GM12878 (cell line): Measurements from ENCODE around the gene TNP2. TPM values are rescaled to one million over a fixed set of nuclear protein-coding genes. Genes with fewer than 3 reads are reported as not detected.

Experiments used
- ATAC-seq: fragments of 200-7000 bp; cut with Tn5 transposase; 3 replicates; pipeline ENCODE4 v1.9.1; 2020; ENCODE audit warnings: mild to moderate bottlenecking, moderate library complexity
- BruUV-seq: library from RNA; stranded (reverse); fragments of 400-500 nt; replicated peaks from 2 replicates; lab custom pipeline; 2021; lab: Mats Ljungman, UMichigan
- CTCF ChIA-PET: fragments of 300-600 bp; sonication (Branson Sonifier 250); formaldehyde crosslinking; extraction: SDS; loops from one replicate; lab custom pipeline; 2021; ENCODE audit warnings: inconsistent platforms; lab: Yijun Ruan, JAX
- POLR2A ChIA-PET: fragments of 350-600 bp; formaldehyde crosslinking; extraction: SDS; loops from one replicate; lab custom pipeline; 2021; ENCODE audit warnings: inconsistent platforms; lab: Charles Lee
- RAD21 ChIA-PET: fragments of 300-600 bp; sonication (Branson Sonifier 250); formaldehyde crosslinking; loops from one replicate; lab custom pipeline; 2023; ENCODE audit warnings: antibody characterized with exemption; ENCODE audit not compliant: unreplicated experiment; lab: Charles Lee
- SMC1A ChIA-PET: fragments of 300-600 bp; sonication (Branson Sonifier 250); formaldehyde crosslinking; loops from one replicate; lab custom pipeline; 2023; ENCODE audit not compliant: unreplicated experiment, uncharacterized antibody; lab: Charles Lee
- DNase-seq: peaks from one replicate; pipeline ENCODE4 v3.0.0-alpha.2; 2011; ENCODE audit warnings: low read depth, low spot score
- FAIRE-seq: peaks from 3 replicates; lab custom pipeline; 2011; peaks lifted over from hg19 to GRCh38; lab: Jason Lieb, UNC
- H2AFZ ChIP-seq: 2 replicates; pipeline ENCODE4 v1.6.0; 2011; ENCODE audit warnings: low read depth, low read length, control low read depth; ENCODE audit not compliant: control insufficient read depth
- H3K27ac ChIP-seq: 2 replicates; pipeline ENCODE4 v1.5.1; 2011; ENCODE audit warnings: control low read depth; ENCODE audit not compliant: control insufficient read depth, insufficient read depth
- H3K27me3 ChIP-seq, 2 experiments: replicated peaks in 1 of 2; 2 replicates each; pipeline versions ENCODE4 v1.6.0 to v1.6.1; 2011; ENCODE audit warnings: low read length in 1 of 2; ENCODE audit not compliant: control insufficient read depth in 2 of 2, insufficient read depth in 2 of 2
- H3K36me3 ChIP-seq, 2 experiments: 2 replicates each; pipeline ENCODE4 v1.5.1; 2011; ENCODE audit warnings: low read length in 1 of 2; ENCODE audit not compliant: control insufficient read depth in 2 of 2, insufficient read depth in 2 of 2
- H3K4me1 ChIP-seq: 2 replicates; pipeline ENCODE4 v1.6.1; 2011; ENCODE audit warnings: mild to moderate bottlenecking, low read length, moderate library complexity, mixed read lengths; ENCODE audit not compliant: control insufficient read depth, insufficient read depth
- H3K4me2 ChIP-seq: 2 replicates; pipeline ENCODE4 v1.6.0; 2011; ENCODE audit warnings: control low read depth; ENCODE audit not compliant: control insufficient read depth, insufficient read depth
- H3K4me3 ChIP-seq: fragments of 200-600 bp; sonication (generic); 2 replicates; pipeline ENCODE4 v1.5.1; 2016
- H3K79me2 ChIP-seq: 2 replicates; pipeline ENCODE4 v1.6.0; 2011; ENCODE audit warnings: low read length; ENCODE audit not compliant: control insufficient read depth, insufficient read depth
- H3K9ac ChIP-seq: 2 replicates; pipeline ENCODE4 v1.8.0; 2011; ENCODE audit warnings: low read length, control low read depth, mixed read lengths; ENCODE audit not compliant: control insufficient read depth, insufficient read depth
- H3K9me3 ChIP-seq: replicated peaks from 3 replicates; pipeline ENCODE4 v1.5.1; 2011; ENCODE audit warnings: mild to moderate bottlenecking, low read length; ENCODE audit not compliant: control insufficient read depth, insufficient read depth
- H4K20me1 ChIP-seq: 2 replicates; pipeline ENCODE4 v1.6.0; 2011; ENCODE audit not compliant: control insufficient read depth, insufficient read depth
- CBFB ChIP-seq: IDR thresholded peaks from 2 replicates; pipeline ENCODE4 v1.6.1; 2016; ENCODE audit warnings: antibody characterized with exemption, low read depth
- CTCF ChIP-seq, 3 experiments: IDR thresholded peaks in 2 of 3; conservative IDR thresholded peaks in 1 of 3; 2 replicates each; pipeline ENCODE4 v1.5.1; 2011; ENCODE audit warnings: low read depth in 3 of 3, low read length in 3 of 3, mild to moderate bottlenecking in 3 of 3, control low read depth in 2 of 3, moderate library complexity in 2 of 3, inconsistent platforms in 1 of 3, mixed read lengths in 1 of 3; ENCODE audit not compliant: control insufficient read depth in 2 of 3, insufficient read depth in 1 of 3; ENCODE audit errors: extremely low read depth in 1 of 3
- HDAC6 ChIP-seq: fragments of 200-600 bp; sonication (generic); IDR thresholded peaks from one replicate; pipeline ENCODE4 v1.8.0; 2017; ENCODE audit warnings: antibody characterized with exemption; ENCODE audit not compliant: unreplicated experiment
- PBX3 ChIP-seq: IDR thresholded peaks from 2 replicates; pipeline ENCODE4 v1.6.1; 2011; ENCODE audit warnings: mild to moderate bottlenecking, low read depth, low read length, moderate library complexity; ENCODE audit not compliant: insufficient replicate concordance
- SIX5 ChIP-seq: IDR thresholded peaks from 2 replicates; pipeline ENCODE4 v1.6.1; 2011; ENCODE audit warnings: mild to moderate bottlenecking, low read depth, low read length, moderate library complexity; ENCODE audit not compliant: severe bottlenecking
- SKIL ChIP-seq: fragments of 450-650 bp; IDR thresholded peaks from 2 replicates; pipeline ENCODE4 v1.6.1; 2017; ENCODE audit warnings: mild to moderate bottlenecking, low read depth, inconsistent platforms; ENCODE audit not compliant: poor library complexity, severe bottlenecking
- ZNF274 ChIP-seq: IDR thresholded peaks from one replicate; pipeline ENCODE4 v1.8.0; 2011; ENCODE audit not compliant: insufficient read length, insufficient read depth
- WGBS: methylation state at CpG from one replicate; pipeline ENCODE4 v1.1.6; 2016; ENCODE audit warnings: low lambda C conversion rate; ENCODE audit not compliant: insufficient replicate concordance, insufficient coverage; ENCODE audit errors: missing lambda C conversion rate; 5-methylcytosine and 5-hydroxymethylcytosine counted together
- in situ Hi-C: fragments of 300-500 bp; cut with MboI; formaldehyde crosslinking; loops from 9 replicates; pipeline ENCODE4 v1.14.3; 2018; ENCODE audit warnings: mixed read lengths
- intact Hi-C: fragments of 100-400 bp; cut with micrococcal nuclease; formaldehyde crosslinking; loops from one replicate; pipeline ENCODE4 v1.14.2; 2022; ENCODE audit not compliant: unreplicated experiment
- polyA plus RNA-seq, 11 experiments: library from polyadenylated mRNA; depleted of rRNA in 4 of 11; unstranded in 6 of 11; stranded (reverse) in 5 of 11; fragments of >200 nt; fragmentation: Nextera tagmentation in 4 of 11; fragmentation: Illumina TruSeq in 1 of 11; extraction: Ambion mirVana in 4 of 11; extraction: Trizol in 1 of 11; gene quantifications; 1 replicate in 1 of 11; 2 replicates in 10 of 11; pipeline versions ENCODE4 v1.2.1 to v1.2.3, GENCODE V29; 2011 to 2016; ENCODE audit warnings: inconsistent platforms in 2 of 11, missing spikeins in 2 of 11, low read depth in 1 of 11
- total RNA-seq, 4 experiments: library from RNA; depleted of rRNA in 3 of 4; stranded (reverse); fragments of >200 nt in 3 of 4; fragmentation: Illumina TruSeq in 1 of 4; extraction: Trizol in 1 of 4; gene quantifications; 2 replicates each; pipeline versions ENCODE4 v1.2.1 to v1.2.3, GENCODE V29; 2013 to 2021

The TNP2 gene
- total and polyA plus RNA-seq, 10 of the 15 experiments (the other 5 are each of a cell fraction or from before 2014, with no cell fraction given) = not detected

GRCh38 chr16:11313493-11314308, 44.6 kb upstream of the TNP2 start:
- no peaks in the 10 kb centered on the region; a peak in 1 of 4 replicates for H3K27me3 ChIP-seq
- in situ Hi-C loops = no loop called here
- H3K9me3 ChIP-seq = no peaks in the 10 kb centered on the region; the same call in 2 of the 3 replicates
- no peak overlapping the region for H3K4me2 ChIP-seq
- H3K27ac ChIP-seq = no peak overlapping the region
- H3K9ac ChIP-seq = no peak overlapping the region
- no peaks in the 10 kb centered on the region for H4K20me1 ChIP-seq
- CTCF ChIA-PET = interaction anchor here (6.9 kb wide), 1 partner anchor 40 kb away, joined by 70 read pairs; no protein-coding TSS in a partner anchor
- intact Hi-C loops = loop anchor here (5.0 kb wide), 1 partner anchor 106 kb away; no protein-coding TSS in a partner anchor
- RAD21 ChIA-PET = interaction anchor here (7.0 to 8.5 kb wide), 4 partner anchors 14 to 57 kb away, joined by 89 to 206 read pairs (median 116); partner anchors contain the start of gene SOCS1
- DNase-seq = no peak
- SMC1A ChIA-PET = interaction anchor here (0.7 to 7.4 kb wide), 9 partner anchors 10 to 69 kb away, joined by 3 to 194 read pairs (median 6); partner anchors contain the start of gene SOCS1
- H3K36me3 ChIP-seq = no peaks in the 10 kb centered on the region
- no peak for ATAC-seq
- BruUV-seq = no TSS peak
- FAIRE-seq = no peak
- POLR2A ChIA-PET = interaction anchor here (0.6 to 2.8 kb wide), 7 partner anchors 10 to 65 kb away, joined by 3 to 14 read pairs (median 4); partner anchors contain the start of gene SOCS1
- no peaks in the 10 kb centered on the region for H3K79me2 ChIP-seq
- no peak overlapping the region for H3K4me3 ChIP-seq
- H3K4me1 ChIP-seq = peaks cover 49% of the 10 kb centered on the region
- TF ChIP-seq SKIL = no peak
- no peak for TF ChIP-seq CTCF (IDR thresholded peaks at IDR 0.05 in 2 of 3, conservative IDR thresholded peaks at IDR 0.05 in 1 of 3; ENCODE audit: control insufficient read depth in 2 of 3, extremely low read depth in 1 of 3, insufficient read depth in 1 of 3, low read depth in 3 of 3, low read length in 3 of 3)
- no peak for TF ChIP-seq PBX3
- TF ChIP-seq SIX5 = no peak
- TF ChIP-seq ZNF274 = no peak
- no peak for TF ChIP-seq CBFB
- no peak for TF ChIP-seq HDAC6
- TF ChIP-seq, all 136 proteins: peak for 0
- H2AFZ ChIP-seq = no peak overlapping the region
- 98% methylated on average over 9 of the region's 9 CpGs for WGBS
